HG03103 (cell line): ENCODE measurements around the gene TMOD2.
"Not testable (repeated sequence)": the region's sequence is repeated elsewhere in the genome, so short reads cannot be mapped to it uniquely, and the experiment has no call there.

Source experiments
- ATAC-seq: cut with Tn5 transposase; IDR thresholded peaks from one replicate; pipeline ENCODE4 v1.9.1; 2021; ENCODE audit warnings: low read depth; ENCODE audit not compliant: unreplicated experiment

The TMOD2 gene

GRCh38 chr15:51768018-51768417 lies 16.6 kb downstream of the TMOD2 start:
- no peak for ATAC-seq

- no peak for ATAC-seq
Measured at GRCh38 chr15:51770902-51771301, 19.5 kb downstream of the TMOD2 start.

- no peak for ATAC-seq
Measured at GRCh38 chr15:51771773-51772172, 20.4 kb downstream of the TMOD2 start.

- no peak for ATAC-seq
Measured at GRCh38 chr15:51774916-51775315, 23.5 kb downstream of the TMOD2 start.

DNA sequence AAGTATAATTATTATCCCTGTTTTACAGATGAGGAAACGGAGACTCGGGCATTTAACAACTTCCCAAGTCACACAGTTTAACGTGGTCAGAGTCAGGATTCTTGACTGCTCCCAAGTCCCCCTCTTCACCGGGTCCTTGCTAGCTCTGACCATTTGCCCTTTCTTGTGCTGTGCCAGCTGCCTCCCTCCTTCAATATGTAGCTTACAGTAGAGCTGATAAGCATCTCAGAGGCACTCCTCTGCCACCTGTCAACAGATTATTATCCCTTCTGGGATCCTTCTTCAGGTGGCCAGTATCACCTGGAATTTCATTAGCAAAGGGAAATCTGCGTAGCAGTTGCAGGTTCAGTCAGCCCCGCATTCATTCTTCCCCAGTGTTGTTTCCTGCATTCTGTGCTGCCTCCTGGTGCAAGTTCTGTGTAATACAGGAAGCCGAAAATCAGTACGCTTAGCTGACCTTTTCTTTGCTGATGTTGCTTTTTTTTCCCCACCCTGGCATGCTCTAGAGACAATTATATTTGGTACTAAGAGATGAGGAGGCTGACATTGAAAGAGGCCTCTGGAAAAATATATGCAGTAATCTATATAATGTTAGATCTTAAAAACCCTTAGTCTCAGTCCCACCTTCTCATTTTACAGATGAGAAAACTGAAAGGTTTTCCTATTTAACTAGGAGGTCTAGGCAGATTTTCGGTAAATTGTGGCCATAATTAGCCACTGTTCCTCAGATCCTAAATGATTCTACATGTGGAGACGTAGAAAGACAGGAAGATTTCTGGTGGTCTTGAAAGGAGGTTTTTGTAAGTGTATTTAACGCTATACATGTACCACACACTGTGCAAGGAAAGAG lies 24.8 kb downstream of the TMOD2 start:
- ATAC-seq: no peak

DNA sequence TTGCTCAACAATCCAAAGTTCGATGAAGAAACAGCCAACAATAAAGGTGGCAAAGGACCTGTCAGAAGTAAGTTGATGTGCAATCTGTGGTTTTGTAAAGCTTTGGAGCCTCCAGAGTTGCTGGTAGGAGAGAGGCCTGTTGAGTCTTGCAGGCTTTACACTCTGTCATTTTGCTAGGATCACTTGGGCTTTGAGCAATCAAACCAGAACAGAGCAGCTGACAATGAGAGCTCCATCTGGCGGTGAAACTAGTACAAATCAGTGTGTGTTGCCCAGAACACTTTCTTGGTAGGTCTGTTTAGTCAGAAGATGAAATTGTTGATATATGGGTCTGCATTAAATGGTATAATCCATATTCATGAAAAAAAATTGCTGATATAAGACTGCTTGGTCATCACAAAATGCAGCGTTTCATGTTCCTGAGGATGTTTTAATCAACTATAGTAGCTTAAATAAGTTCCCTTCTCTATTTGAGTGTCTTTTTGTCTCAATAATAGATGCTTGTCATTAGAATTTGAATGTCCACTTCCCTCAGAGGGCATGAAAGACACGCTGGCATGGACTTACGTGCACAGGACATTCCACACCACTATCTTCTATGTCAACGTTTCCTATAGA lies 25.7 kb downstream of the TMOD2 start:
- ATAC-seq: no peak

DNA sequence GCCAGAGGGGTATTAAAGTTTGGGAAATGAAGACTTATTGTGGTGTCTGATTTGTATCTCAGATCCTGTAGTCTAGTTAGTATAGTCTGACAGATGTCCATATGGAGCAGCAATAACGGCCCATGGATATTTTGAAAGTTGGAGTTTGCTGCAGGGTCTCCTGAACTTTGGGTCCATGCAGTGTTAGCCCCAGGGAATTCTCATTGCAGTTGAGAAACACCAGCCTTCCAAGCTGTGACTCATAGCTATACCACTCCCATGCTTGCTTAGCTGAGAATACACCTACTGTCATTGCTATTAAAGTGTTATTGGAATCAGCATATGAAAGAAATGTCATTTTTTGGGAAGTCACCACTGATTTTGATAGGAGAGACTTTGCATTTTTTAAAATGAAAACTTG lies 29.2 kb downstream of the TMOD2 start:
- ATAC-seq: no peak

DNA sequence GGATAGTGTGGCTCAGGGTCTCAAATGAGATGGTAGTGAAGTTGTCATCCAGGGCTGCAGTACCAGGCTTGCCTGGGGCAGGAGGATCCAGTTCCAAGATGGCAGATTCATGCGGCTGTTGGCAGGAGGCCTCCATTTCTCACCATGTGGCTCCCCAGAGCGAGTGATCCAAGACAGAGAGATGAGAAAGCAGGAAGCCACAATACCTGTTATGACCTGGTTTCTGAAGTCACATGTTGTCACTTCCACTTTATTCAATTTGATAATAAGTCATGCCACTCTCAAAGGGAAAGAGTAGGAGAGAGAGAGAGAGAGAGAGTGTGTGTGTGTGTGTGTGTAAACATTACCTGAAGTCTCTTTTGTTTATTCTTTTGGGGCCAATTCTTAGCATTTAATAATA lies 30.1 kb downstream of the TMOD2 start:
- ATAC-seq: no peak

DNA sequence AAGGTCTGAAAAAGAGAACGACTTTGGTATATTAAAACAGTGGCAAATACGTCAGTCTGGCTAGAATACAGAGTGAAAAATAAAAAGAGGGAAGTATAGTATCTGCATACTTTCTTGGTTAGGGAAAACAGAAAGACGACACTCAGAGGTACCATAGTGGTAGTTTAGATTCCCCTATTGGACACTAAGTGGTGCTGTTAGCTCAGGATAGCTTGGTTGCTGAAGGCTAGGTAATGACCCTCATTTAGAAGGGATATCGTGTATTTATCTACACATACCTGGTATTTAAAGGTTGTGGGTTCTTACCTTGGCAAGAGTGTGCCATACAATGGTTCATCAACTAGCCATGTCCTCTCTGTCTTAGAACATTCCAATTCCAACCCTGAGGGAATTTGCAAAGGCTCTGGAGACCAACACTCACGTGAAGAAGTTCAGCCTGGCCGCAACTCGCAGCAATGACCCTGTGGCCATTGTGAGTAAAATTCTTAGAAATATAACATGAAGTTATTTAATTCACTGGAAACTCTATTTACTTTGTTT lies 31.0 kb downstream of the TMOD2 start:
- ATAC-seq: no peak

DNA sequence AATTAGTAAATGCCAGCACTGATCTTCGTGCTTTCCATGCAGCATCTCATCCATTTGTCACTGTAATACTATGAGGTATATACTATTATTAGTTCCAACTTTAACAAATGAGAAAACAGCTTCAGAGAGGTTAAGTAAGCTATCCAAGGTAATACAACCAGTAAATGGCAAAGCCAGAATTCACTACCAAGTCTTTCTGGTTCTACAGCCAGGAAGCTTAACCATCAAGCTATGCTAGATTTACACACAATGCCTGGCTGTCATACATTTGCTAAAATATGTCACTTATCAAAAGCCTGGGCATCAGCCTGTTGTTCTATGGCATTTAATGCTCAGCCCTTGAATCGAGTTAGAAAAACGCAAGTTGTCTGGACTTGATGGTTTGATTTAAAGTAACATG lies 32.6 kb downstream of the TMOD2 start:
- ATAC-seq: no peak

GRCh38 chr15:51787130-51787529 lies 35.7 kb downstream of the TMOD2 start:
- not testable (repeated sequence) for ATAC-seq

GRCh38 chr15:51792474-51792873 lies 41.1 kb downstream of the TMOD2 start:
- not testable (repeated sequence) for ATAC-seq

DNA sequence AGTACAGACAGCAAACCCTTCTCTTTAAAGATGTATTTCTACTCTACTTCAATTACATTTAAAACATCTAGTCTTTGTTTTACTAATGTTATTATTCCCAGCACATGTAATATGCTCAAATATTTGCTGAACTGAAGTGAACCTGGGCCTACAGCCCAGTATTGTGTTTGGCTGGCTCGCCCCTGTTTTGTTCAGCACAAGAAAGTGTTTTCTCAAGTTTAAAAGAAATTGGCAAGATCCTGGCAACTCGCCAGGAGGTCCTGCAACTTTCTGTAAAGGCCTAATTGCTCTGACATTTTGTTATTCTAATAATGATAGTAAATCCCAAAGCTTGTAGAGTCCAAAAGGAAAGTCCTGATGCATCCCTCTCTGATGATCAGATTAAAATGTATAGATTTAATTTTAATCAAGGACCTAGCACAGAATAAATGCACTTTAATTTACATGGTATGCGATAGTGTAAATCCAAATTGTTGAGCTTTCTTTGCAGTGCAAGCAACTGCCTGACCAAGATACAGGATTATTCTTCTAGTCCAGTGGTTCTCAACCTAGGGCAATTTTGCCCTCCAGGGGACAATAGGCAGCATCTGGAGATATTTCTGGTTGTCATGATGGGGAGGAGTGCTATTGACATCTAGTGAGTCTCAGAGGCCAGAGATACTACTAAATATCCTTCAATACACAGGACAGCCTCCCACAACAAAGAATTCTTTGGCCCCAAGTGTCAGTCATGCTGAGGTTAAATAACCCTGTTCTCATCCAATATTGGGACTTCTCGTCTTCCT lies 42.3 kb downstream of the TMOD2 start:
- ATAC-seq: no peak

GRCh38 chr15:51796847-51797401 lies 45.5 kb downstream of the TMOD2 start:
- no peak for ATAC-seq

DNA sequence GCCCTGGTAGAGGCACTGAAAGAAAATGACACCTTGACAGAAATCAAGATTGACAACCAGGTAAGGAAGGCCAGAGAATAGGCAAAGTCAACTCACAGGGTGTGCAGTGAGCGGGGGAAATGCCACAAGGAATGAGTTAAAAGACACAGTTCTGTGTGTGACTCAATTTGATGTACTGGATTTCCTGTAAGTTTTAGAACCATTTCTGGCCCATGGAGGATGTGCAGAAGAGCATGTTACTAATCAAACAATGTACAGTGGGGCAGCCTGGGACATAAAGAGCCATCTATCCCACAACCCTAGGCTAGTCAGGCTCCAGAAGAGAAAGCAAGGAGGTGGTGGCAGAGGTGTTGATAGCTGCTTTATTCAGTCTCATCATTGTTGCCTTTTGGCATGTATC lies 46.9 kb downstream of the TMOD2 start:
- ATAC-seq: no peak

- no peak for ATAC-seq
Measured at GRCh38 chr15:51799282-51800252, 48.2 kb downstream of the TMOD2 start.

DNA sequence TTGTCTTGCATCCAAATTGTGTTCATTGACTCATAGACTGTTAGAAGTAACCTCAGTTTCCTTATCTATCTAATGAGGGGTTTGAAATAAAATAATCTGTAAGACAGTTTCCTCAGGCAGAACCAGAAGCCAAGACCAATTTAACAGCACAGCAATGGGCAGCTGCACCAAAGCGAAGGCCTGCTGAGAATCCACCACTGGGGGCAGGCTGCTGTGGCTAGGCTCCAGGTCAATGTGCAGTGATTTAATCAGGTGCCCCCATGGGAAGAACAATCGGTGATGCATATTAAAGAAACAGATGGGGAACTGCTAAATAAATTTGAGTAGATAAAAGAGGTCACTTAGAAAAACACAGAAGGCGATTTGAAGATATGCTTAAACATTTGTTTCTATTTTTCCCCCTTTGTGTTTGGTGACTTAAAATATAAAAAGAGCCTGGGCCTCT lies 50.0 kb downstream of the TMOD2 start:
- no peak for ATAC-seq

- no peak for ATAC-seq
Measured at GRCh38 chr15:51802593-51802992, 51.2 kb downstream of the TMOD2 start.

- no peak for ATAC-seq
Measured at GRCh38 chr15:51803965-51804364, 52.6 kb downstream of the TMOD2 start.

GRCh38 chr15:51806123-51806522 lies 54.7 kb downstream of the TMOD2 start:
- no peak for ATAC-seq
